HepG2 (cell line): ENCODE measurements around the gene DLST. TPM values are rescaled to one million over a fixed set of nuclear protein-coding genes. Genes with fewer than 3 reads are reported as not detected.
A peak's percentile ranks its signal among the peaks of the same experiment; 100 is the strongest.

Source experiments
- CENPX ChIP-seq: sonication (generic); formaldehyde crosslinking; IDR thresholded peaks from 2 replicates; pipeline ENCODE4 v1.9.0; 2021; ENCODE audit warnings: mild to moderate bottlenecking, missing genetic modification reagents, moderate library complexity
- DRAP1 ChIP-seq: IDR thresholded peaks from 2 replicates; pipeline ENCODE4 v1.6.1; 2016; ENCODE audit warnings: missing genetic modification reagents, missing compliant biosample characterization
- ERF ChIP-seq: IDR thresholded peaks from 2 replicates; pipeline ENCODE4 v1.6.1; 2018; ENCODE audit warnings: missing biosample characterization, missing genetic modification reagents
- FIP1L1 ChIP-seq: fragments of 200-400 bp; formaldehyde crosslinking; IDR thresholded peaks from 2 replicates; pipeline ENCODE4 v1.6.1; 2018; ENCODE audit warnings: low read depth, mild to moderate bottlenecking, low read length, moderate library complexity, borderline replicate concordance; ENCODE audit not compliant: insufficient read depth
- FOXA1 ChIP-seq, 2 experiments: fragments of 450-650 bp in 1 of 2; sonication (generic) in 1 of 2; formaldehyde crosslinking in 1 of 2; IDR thresholded peaks; 2 replicates each; pipeline versions ENCODE4 v1.4.0 to v1.6.1; 2016 to 2020; ENCODE audit warnings: missing genetic modification reagents in 1 of 2
- FOXP4 ChIP-seq: sonication (generic); formaldehyde crosslinking; IDR thresholded peaks from 2 replicates; pipeline ENCODE4 v1.4.0; 2020; ENCODE audit warnings: missing genetic modification reagents
- GABPA ChIP-seq, 2 experiments: IDR thresholded peaks; 2 replicates each; pipeline ENCODE4 v1.6.1; 2011 to 2016; ENCODE audit warnings: low read depth in 2 of 2, low read length in 1 of 2, missing biosample characterization in 1 of 2, missing genetic modification characterization in 1 of 2
- HMG20B ChIP-seq: conservative IDR thresholded peaks from 2 replicates; pipeline ENCODE4 v1.6.1; 2016; ENCODE audit warnings: missing genetic modification reagents, missing compliant biosample characterization
- LCORL ChIP-seq, 2 experiments: fragments of 450-650 bp in 1 of 2; sonication (generic) in 1 of 2; formaldehyde crosslinking in 1 of 2; IDR thresholded peaks; 2 replicates each; pipeline versions ENCODE4 v1.5.0 to v1.6.1; 2017 to 2020; ENCODE audit warnings: antibody characterized with exemption in 1 of 2, missing genetic modification reagents in 1 of 2
- MLX ChIP-seq: IDR thresholded peaks from 2 replicates; pipeline ENCODE4 v1.6.1; 2016
- NR2F6 ChIP-seq, 2 experiments: IDR thresholded peaks; 2 replicates each; pipeline ENCODE4 v1.6.1; 2016; ENCODE audit warnings: antibody characterized with exemption in 1 of 2, mild to moderate bottlenecking in 1 of 2
- PLRG1 ChIP-seq: fragments of 450-650 bp; conservative IDR thresholded peaks from 2 replicates; pipeline ENCODE4 v1.6.1; 2016
- RCOR2 ChIP-seq: IDR thresholded peaks from 2 replicates; pipeline ENCODE4 v1.6.1; 2016; ENCODE audit warnings: missing biosample characterization, missing genetic modification reagents
- SOX5 ChIP-seq: IDR thresholded peaks from 2 replicates; pipeline ENCODE4 v1.6.1; 2016; ENCODE audit warnings: borderline replicate concordance
- SP2 ChIP-seq: sonication (generic); formaldehyde crosslinking; IDR thresholded peaks from 2 replicates; pipeline ENCODE4 v1.5.1; 2020; ENCODE audit warnings: mild to moderate bottlenecking, missing genetic modification reagents
- SSRP1 ChIP-seq: IDR thresholded peaks from 2 replicates; pipeline ENCODE4 v1.6.1; 2016; ENCODE audit warnings: control low read depth
- TAF15 ChIP-seq: fragments of 200-400 bp; formaldehyde crosslinking; IDR thresholded peaks from one replicate; pipeline ENCODE4 v1.6.1; 2018; ENCODE audit warnings: mild to moderate bottlenecking, low read depth, low read length; ENCODE audit not compliant: poor library complexity, severe bottlenecking
- YY1 ChIP-seq: IDR thresholded peaks from 2 replicates; pipeline ENCODE4 v1.6.1; 2011; ENCODE audit warnings: low read length, low read depth, moderate library complexity, mild to moderate bottlenecking; ENCODE audit not compliant: insufficient read depth, insufficient replicate concordance
- ZBTB46 ChIP-seq: sonication (generic); formaldehyde crosslinking; IDR thresholded peaks from 2 replicates; pipeline ENCODE4 v1.4.0; 2020; ENCODE audit warnings: mild to moderate bottlenecking, missing genetic modification reagents, borderline replicate concordance
- ZNF350 ChIP-seq: sonication (generic); formaldehyde crosslinking; IDR thresholded peaks from 2 replicates; pipeline ENCODE4 v1.4.0; 2020; ENCODE audit warnings: mild to moderate bottlenecking, low read depth, missing genetic modification reagents, borderline replicate concordance
- ZNF446 ChIP-seq: sonication (generic); formaldehyde crosslinking; IDR thresholded peaks from 2 replicates; pipeline ENCODE4 v1.5.0; 2020; ENCODE audit warnings: mild to moderate bottlenecking, missing genetic modification reagents
- ZNF761 ChIP-seq: sonication (generic); formaldehyde crosslinking; conservative IDR thresholded peaks from 2 replicates; pipeline ENCODE4 v1.4.0; 2020; ENCODE audit warnings: mild to moderate bottlenecking, missing genetic modification reagents
- polyA plus RNA-seq, 8 experiments: library from polyadenylated mRNA; depleted of rRNA in 3 of 8; stranded (reverse) in 7 of 8; unstranded in 1 of 8; fragments of >200 nt; fragmentation: Illumina TruSeq in 4 of 8; extraction: Trizol in 4 of 8; gene quantifications; 2 replicates each; pipeline versions ENCODE4 v1.2.1 to v1.2.3, GENCODE V29; 2011 to 2016; ENCODE audit warnings: low read depth in 4 of 8, missing spikeins in 1 of 8, mixed read lengths in 1 of 8; ENCODE audit not compliant: insufficient read depth in 1 of 8
- total RNA-seq, 5 experiments: library from RNA; depleted of rRNA; stranded (reverse); fragments of >200 nt; fragmentation: Illumina TruSeq; extraction: Trizol; gene quantifications; 2 replicates each; pipeline ENCODE4 v1.2.3, GENCODE V29; 2016; ENCODE audit warnings: low read depth in 1 of 5

Gene DLST
- total and polyA plus RNA-seq, 2 of the 13 experiments (the other 11 are each of a cell fraction or from before 2014, with no cell fraction given) = 56.5 to 94.3 TPM

- no peak for TF ChIP-seq CENPX
- no peak for TF ChIP-seq NR2F6 (IDR thresholded peaks at IDR 0.05)
- peak; percentile 32; the same call in 1 of the 2 replicates for TF ChIP-seq NR2F6 (CRISPR knock-in tag; IDR thresholded peaks at IDR 0.05)
- no peak for TF ChIP-seq HMG20B (CRISPR knock-in tag)
- TF ChIP-seq SSRP1 (CRISPR knock-in tag) = no peak
- no peak for TF ChIP-seq ERF
- no peak for TF ChIP-seq SP2 (CRISPR knock-in tag)
- TF ChIP-seq ZBTB46 (CRISPR knock-in tag) = no peak
- TF ChIP-seq ZNF350 (CRISPR knock-in tag) = no peak
- TF ChIP-seq DRAP1 = 0 out of 2 replicates have a peak, but pooled peaks have one; percentile 6
- TF ChIP-seq PLRG1 = no peak
- peak; percentile 67 for TF ChIP-seq FOXP4 (CRISPR knock-in tag)
- TF ChIP-seq SOX5 (CRISPR knock-in tag) = no peak
- TF ChIP-seq TAF15 = no peak
- TF ChIP-seq RCOR2 (CRISPR knock-in tag) = no peak
- no peak for TF ChIP-seq YY1
- no peak for TF ChIP-seq LCORL (IDR thresholded peaks at IDR 0.05)
- peak; percentile 68 for TF ChIP-seq LCORL (CRISPR knock-in tag; IDR thresholded peaks at IDR 0.05)
- TF ChIP-seq MLX = no peak
- no peak for TF ChIP-seq FOXA1 (IDR thresholded peaks at IDR 0.05)
- TF ChIP-seq FOXA1 (CRISPR knock-in tag; IDR thresholded peaks at IDR 0.05) = 0 out of 2 replicates have a peak, but pooled peaks have one; percentile 17
- TF ChIP-seq FIP1L1 = no peak
- no peak for TF ChIP-seq ZNF761 (CRISPR knock-in tag)
- TF ChIP-seq ZNF446 (CRISPR knock-in tag) = no peak
- no peak for TF ChIP-seq GABPA (IDR thresholded peaks at IDR 0.05; ENCODE audit: low read depth, low read length)
- TF ChIP-seq GABPA (CRISPR knock-in tag; IDR thresholded peaks at IDR 0.05; ENCODE audit: low read depth) = peak; percentile 56
These were observed 50.7 kb downstream of the DLST start (continued) for GRCh38 chr14:74932401-74932901.
